Measurements from ENCODE around the gene BBX.
"Not testable (repeated sequence)": the region's sequence is repeated elsewhere in the genome, so short reads cannot be mapped to it uniquely, and the experiment has no call there.

Gene BBX

DNA sequence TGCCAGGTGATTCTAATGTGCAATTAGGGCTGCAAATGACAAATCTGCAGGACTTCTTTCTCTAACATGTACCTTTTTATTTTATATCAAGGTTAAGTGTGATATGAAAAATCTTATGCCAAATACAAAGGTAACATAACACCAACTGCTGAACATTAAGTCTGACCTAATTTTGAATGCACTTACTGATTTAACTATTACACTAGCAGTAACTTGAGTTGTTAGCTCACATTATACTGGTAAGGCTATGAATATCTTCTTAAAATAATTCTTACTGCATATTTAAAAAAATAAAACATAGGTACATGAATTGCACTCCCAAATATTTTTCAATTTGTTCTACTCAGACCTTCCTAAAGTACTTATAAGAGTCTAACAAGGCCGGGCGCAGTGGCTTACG, 308.8 kb downstream of the BBX start:
- no peaks in the 10 kb centered on the region for H3K27me3 Mint-ChIP-seq
- no peaks in the 10 kb centered on the region for H3K9me3 Mint-ChIP-seq
- H3K36me3 Mint-ChIP-seq (ENCODE audit: low read depth), result no peaks in the 10 kb centered on the region
- DNase-seq, result no peak
- H3K4me3 Mint-ChIP-seq, result no peak overlapping the region
- H3K4me1 Mint-ChIP-seq (ENCODE audit: low read depth), result no peaks in the 10 kb centered on the region
- no peak overlapping the region for H3K27ac Mint-ChIP-seq

DNA sequence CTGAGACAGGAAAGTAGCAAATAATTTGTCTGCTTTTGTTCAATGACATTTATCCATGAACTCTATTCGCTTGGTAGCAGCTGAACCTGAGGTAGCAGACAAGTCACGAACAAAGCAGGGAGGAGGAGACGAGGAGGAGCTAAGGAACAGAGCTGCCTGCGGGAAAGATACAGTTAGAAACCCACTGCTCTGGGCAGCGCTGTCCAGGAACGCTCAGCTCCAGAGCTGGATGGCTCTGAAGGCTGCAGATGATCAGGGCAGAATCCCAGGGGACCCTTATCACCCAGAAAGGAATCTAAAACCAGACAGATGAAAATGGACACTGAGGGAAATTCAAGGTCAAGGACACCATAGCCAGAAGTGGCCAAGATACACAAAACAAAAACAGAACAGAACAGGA, 310.3 kb downstream of the BBX start:
- H3K27ac Mint-ChIP-seq, result no peak overlapping the region
- H3K27me3 Mint-ChIP-seq, result no peaks in the 10 kb centered on the region
- H3K9me3 Mint-ChIP-seq, result no peaks in the 10 kb centered on the region
- no peaks in the 10 kb centered on the region for H3K36me3 Mint-ChIP-seq (ENCODE audit: low read depth)
- DNase-seq, result no peak
- no peak overlapping the region for H3K4me3 Mint-ChIP-seq
- H3K4me1 Mint-ChIP-seq (ENCODE audit: low read depth), result peaks cover 6% of the 10 kb centered on the region

DNA sequence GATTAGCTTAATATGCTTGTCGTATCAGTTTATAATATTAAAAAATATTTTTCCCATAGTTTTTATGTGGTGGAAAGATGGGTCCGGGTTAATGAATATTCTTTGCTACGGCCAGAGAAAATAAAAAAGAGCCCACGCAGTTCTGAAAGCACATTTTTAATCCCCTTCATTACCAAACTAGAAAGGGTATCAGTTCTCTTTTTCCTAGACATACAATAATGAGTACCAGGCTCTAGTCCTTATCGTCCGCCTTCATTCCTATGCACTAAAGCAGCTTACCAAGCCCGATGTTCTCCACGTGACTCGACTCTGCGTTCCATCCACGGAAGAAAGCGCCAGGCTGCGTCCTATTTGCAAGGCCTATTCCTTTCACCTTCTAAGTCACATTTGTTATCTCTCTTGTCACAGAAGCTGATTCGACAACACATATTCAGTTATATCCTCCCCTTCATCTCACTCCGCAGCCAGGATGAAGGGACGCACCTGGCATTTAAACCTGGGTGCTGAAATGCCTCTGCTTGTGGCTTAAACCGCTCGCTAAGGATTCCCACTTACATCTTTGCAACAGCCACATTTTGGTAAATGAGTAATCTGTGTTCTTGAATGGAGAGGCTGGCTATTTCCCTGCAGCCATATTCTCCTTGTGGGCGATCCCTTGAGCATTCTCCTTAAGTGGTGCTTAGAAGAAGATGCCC, 311.1 kb downstream of the BBX start:
- Mint-ChIP-seq H3K27me3 (no peaks in the 10 kb centered on the region), H3K27ac (no peak overlapping the region), H3K9me3 (no peaks in the 10 kb centered on the region), H3K4me1 (ENCODE audit: low read depth) (peaks cover 14% of the 10 kb centered on the region), H3K4me3 (no peak overlapping the region), H3K36me3 (ENCODE audit: low read depth) (no peaks in the 10 kb centered on the region)
- DNase-seq, result no peak

DNA sequence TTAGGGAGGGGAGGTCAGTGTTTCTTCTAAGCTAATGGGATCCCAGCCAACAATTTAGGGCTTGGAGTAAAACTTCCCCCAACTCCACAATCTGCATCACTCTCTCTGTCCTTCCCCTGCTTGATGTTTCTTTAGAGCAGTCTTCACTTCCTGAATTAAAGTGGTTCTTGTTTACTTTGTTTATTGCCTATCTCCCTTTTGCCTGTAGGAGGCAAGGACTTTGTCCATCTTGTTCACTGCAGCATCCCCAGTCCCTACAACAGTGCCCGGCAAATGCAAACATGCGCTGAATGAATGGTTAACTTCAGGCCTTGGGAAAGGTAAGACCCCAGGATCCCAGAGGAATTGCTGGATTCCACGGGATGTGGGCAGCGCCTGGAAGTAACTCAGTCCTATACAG, 312.2 kb downstream of the BBX start:
- H3K36me3 Mint-ChIP-seq (ENCODE audit: low read depth); H3K27ac Mint-ChIP-seq; H3K27me3 Mint-ChIP-seq; DNase-seq; H3K4me3 Mint-ChIP-seq; H3K9me3 Mint-ChIP-seq: not testable (repeated sequence)
- peaks cover 15% of the 10 kb centered on the region for H3K4me1 Mint-ChIP-seq (ENCODE audit: low read depth)

DNA sequence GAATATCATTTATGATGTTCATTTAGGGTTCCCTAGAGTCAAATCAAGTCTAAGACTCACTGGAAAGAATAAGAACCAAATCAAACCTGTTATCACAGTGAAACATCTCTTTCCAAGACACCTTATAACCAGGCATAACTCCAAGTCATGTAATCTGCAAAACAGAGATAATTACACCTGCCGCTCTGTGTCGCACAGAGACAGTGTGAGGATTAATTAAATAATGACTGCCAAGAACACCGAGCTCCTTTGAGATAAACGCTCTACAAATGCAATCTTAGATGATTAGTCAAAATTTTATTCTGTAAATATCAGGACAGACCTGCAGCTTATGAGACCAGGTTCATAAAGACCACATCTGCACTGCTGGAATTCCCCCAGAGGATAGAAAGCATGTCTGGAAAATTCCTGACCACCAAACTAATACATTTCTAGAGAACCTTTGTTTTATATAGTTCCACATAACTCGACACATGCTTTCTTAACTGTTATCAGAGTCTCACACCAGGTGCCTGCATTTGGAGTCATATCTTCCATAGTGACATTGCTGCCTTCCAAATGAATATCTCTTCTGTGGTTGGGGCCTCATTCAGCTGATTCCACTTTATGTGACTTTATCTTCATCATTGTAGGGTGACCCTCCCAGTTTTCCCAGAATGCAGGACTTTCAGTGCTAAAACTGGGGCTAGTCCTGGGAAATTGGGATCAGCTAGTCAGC, 315.3 kb downstream of the BBX start:
- no peak overlapping the region for H3K4me3 Mint-ChIP-seq
- H3K27me3 Mint-ChIP-seq, result no peaks in the 10 kb centered on the region
- DNase-seq, result no peak
- peak overlapping the region; percentile 10 for H3K27ac Mint-ChIP-seq
- no peaks in the 10 kb centered on the region for H3K9me3 Mint-ChIP-seq
- no peaks in the 10 kb centered on the region for H3K36me3 Mint-ChIP-seq (ENCODE audit: low read depth)
- peaks cover 15% of the 10 kb centered on the region for H3K4me1 Mint-ChIP-seq (ENCODE audit: low read depth)

DNA sequence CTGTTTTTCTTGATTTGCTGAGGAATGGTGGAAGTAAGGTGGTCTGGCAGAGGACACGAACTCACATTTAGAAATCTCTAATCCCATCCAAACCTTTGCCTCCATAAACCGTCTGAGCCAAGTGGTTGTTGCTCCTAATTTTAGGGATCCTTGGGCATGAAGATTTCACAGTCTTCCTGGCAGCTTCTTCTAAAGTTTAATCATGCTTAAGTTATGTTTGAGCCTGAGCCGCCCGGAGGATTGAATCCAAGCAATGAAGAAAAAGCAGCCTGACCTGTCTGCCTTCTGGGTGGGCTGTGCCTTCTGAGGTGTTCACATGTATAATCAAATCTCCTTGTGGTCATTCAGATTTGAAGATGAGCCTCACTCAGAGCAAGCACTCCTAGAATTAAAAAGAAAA, 319.1 kb downstream of the BBX start:
- Mint-ChIP-seq H3K36me3 (ENCODE audit: low read depth) (no peaks in the 10 kb centered on the region), H3K27me3 (no peaks in the 10 kb centered on the region), H3K4me1 (ENCODE audit: low read depth) (peaks cover 15% of the 10 kb centered on the region), H3K4me3 (no peak overlapping the region), H3K9me3 (no peaks in the 10 kb centered on the region), H3K27ac (no peak overlapping the region)
- DNase-seq, result no peak

DNA sequence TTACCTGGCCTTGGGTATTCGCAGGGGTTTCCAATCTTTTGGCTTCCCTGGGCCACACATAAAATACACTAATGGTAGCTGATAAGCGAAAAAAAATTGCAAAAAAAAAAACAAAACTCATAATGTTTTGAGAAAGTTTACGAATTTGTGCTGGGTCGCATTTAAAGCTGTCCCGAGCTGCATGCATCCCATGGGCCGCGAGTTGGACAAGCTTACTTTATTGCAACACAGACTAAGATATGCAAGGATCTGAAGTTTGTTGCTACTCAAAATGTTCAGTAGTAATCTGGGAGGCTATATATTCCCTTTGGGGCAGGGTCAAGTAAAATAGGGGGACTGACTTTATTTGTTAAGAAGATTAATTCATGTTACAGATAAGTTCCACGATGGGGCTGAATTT, 320.2 kb downstream of the BBX start:
- H3K4me1 Mint-ChIP-seq (ENCODE audit: low read depth), result peaks cover 10% of the 10 kb centered on the region
- H3K4me3 Mint-ChIP-seq, result no peak overlapping the region
- no peak overlapping the region for H3K27ac Mint-ChIP-seq
- H3K36me3 Mint-ChIP-seq (ENCODE audit: low read depth), result no peaks in the 10 kb centered on the region
- H3K9me3 Mint-ChIP-seq, result no peaks in the 10 kb centered on the region
- DNase-seq, result no peak
- H3K27me3 Mint-ChIP-seq, result no peaks in the 10 kb centered on the region

DNA sequence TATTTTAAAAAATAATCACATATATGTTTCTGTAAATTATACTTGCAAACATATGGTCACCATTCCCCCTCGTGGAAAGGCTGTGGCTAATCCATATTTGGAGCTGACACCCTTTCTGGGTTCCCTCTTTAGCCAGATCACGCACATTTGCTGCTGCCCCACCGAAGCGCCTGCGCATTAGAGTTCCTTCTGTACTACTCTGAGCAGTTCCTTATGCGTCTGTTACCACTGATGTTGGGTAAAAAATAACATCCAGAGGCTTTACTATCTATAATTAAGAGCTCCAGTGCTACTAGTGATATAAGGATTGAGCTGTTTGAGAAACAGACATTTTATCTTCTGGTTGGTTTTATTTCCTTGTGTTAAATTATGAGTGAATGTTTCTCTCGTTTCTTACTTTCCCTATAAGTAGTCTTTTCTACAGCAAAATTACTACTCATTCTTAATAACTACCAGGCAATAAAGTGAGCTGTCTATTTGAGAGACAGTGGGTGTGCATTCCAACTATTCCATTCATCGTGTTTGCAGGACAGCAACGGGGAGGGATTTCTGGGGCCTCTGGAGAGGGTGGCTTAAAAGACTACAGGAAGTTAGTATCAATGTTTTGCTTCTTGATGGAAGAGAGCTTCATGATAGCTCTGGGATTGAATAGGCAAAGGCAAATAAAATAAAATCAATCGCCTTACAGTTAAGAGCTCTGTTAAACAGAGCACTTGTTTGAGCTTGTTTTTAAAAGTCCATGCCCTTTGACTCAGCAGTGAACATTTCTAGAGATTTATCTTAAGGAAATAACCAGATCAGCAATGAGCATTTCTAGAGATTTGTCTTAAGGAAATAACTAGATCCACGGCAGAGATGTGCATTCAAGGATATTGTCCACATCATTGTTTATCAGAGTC, 322.9 kb downstream of the BBX start:
- DNase-seq, result no peak
- no peak overlapping the region for H3K4me3 Mint-ChIP-seq
- no peak overlapping the region for H3K27ac Mint-ChIP-seq
- H3K9me3 Mint-ChIP-seq, result no peaks in the 10 kb centered on the region
- H3K4me1 Mint-ChIP-seq (ENCODE audit: low read depth), result no peaks in the 10 kb centered on the region
- H3K27me3 Mint-ChIP-seq, result no peaks in the 10 kb centered on the region
- no peaks in the 10 kb centered on the region for H3K36me3 Mint-ChIP-seq (ENCODE audit: low read depth)

DNA sequence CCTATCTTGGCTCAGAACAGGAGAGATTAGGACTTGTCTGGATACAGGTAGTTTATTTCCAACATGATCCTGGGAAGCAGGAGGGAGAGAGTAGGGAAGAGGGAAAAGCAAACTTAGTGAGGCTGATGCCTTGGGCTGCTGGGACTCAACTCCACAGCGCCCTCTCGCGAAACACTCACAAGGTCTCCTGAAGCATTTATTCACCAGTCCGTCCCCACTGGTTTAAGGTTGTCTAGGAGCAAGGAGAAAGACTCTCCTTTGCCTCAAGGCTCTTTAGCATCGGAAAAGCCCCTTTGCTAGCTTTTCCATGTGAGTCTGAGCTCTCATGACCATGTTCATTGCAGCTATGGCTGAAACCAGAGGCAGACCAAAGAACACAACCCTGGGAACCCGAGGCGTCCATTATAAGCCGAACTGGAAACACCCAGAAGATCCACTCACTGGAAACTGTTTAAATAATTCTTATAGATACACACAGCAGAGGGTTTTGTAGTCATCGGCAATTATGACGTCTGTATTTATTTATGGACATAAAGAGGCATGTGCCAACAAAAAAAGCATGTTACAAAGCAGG, 323.6 kb downstream of the BBX start:
- Mint-ChIP-seq H3K9me3 (no peaks in the 10 kb centered on the region), H3K4me1 (ENCODE audit: low read depth) (no peaks in the 10 kb centered on the region), H3K36me3 (ENCODE audit: low read depth) (no peaks in the 10 kb centered on the region), H3K4me3 (no peak overlapping the region), H3K27me3 (no peaks in the 10 kb centered on the region), H3K27ac (no peak overlapping the region)
- peak; percentile 41 for DNase-seq

DNA sequence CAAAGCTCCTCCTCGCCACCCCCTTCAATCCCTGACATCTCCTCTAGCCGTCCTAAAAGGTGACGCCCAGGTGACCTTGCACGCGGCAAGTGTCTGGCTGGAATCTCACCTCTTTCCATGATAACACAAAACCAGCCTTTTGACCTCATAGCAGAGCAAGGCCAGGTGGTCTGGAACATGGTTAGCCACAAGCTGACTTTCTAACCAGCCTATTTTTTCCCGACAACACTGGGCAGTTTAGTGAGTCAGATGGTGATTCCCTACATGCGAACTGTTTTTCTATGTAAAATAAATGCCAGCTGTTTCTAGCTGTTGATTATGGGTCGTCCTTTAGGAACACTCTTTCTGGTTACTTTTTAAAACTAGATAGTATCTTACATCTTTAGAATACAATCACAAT, 325.0 kb downstream of the BBX start:
- Mint-ChIP-seq H3K27ac (no peak overlapping the region), H3K9me3 (peaks cover 3% of the 10 kb centered on the region)

DNA sequence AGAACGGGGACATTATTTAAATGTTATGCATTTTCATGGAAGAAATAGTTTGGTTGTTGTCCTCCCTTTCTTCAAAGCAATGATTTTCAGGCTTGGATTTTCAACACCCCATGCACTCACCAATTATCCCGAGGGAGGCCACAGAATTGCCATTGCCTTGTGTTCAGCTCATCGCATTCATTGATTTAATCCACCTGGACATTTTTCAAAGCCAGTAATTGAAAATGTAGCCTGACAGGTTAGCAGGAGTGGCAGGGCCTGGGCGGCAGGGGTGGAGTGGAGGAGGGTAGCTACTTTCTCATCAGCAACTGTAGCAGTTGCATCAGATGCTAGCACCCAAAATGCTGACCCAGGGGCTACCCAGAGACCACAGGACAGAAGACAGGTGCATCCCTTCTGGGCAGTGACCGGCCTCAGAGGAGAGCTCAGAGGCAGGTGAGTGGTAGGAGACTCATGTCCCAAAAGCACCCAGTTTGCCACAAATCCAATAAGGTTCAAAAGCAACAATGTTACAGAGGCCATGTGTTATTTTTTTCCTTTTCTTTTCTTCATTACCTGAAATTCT, 325.7 kb downstream of the BBX start:
- no peaks in the 10 kb centered on the region for H3K4me1 Mint-ChIP-seq (ENCODE audit: low read depth)
- H3K9me3 Mint-ChIP-seq, result peaks cover 4% of the 10 kb centered on the region
- no peak overlapping the region for H3K4me3 Mint-ChIP-seq
- DNase-seq, result no peak
- H3K27me3 Mint-ChIP-seq, result no peaks in the 10 kb centered on the region
- no peaks in the 10 kb centered on the region for H3K36me3 Mint-ChIP-seq (ENCODE audit: low read depth)
- no peak overlapping the region for H3K27ac Mint-ChIP-seq

More for the DNA sequence above, 325.0 kb downstream of the BBX start:
- no peak for DNase-seq
- Mint-ChIP-seq H3K36me3 (ENCODE audit: low read depth) (no peaks in the 10 kb centered on the region), H3K4me1 (ENCODE audit: low read depth) (no peaks in the 10 kb centered on the region), H3K27me3 (no peaks in the 10 kb centered on the region), H3K4me3 (no peak overlapping the region)

DNA sequence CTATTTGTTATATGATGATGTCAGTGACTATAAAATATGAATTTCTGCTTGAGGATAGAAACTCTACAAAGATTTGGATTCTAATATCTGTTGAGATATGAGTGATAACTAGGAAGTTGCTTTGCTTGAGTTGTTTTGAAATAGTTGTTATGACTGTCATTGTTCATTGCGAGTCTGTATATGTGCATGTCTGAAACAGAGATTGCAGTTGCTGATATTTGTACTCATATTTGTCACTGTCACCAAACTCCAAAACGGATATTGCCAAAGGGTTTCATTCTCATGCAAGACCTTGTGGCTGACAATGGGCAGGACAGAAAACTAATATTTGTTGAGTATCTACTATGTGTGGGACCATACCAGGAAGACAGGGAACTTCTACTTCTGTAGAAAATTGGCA, 327.9 kb downstream of the BBX start:
- Mint-ChIP-seq H3K4me3 (no peak overlapping the region), H3K27me3 (no peaks in the 10 kb centered on the region), H3K27ac (no peak overlapping the region), H3K4me1 (ENCODE audit: low read depth) (no peaks in the 10 kb centered on the region), H3K9me3 (peaks cover 4% of the 10 kb centered on the region), H3K36me3 (ENCODE audit: low read depth) (no peaks in the 10 kb centered on the region)
- no peak for DNase-seq

DNA sequence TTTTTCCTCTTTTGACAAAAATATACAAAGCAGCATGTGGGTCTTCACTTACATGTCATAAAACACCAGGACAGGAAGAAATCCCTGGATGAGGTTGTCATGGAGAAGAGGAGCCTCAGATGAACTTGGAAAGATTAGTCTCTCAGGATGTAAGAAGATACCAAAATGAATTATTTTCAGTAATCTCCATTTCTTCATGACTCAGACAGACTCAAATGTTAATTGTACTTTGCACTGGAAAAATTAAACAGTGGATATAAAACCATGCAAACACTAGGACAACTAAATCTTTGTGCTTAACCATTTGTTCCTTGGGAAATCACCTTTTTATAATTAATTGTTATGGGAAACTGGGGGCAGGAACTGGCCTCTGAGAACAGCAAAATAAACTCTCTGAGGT, 331.1 kb downstream of the BBX start:
- no peaks in the 10 kb centered on the region for H3K36me3 Mint-ChIP-seq (ENCODE audit: low read depth)
- H3K4me3 Mint-ChIP-seq, result no peak overlapping the region
- peaks cover 4% of the 10 kb centered on the region for H3K9me3 Mint-ChIP-seq
- H3K27ac Mint-ChIP-seq, result no peak overlapping the region
- H3K4me1 Mint-ChIP-seq (ENCODE audit: low read depth), result no peaks in the 10 kb centered on the region
- no peak for DNase-seq
- H3K27me3 Mint-ChIP-seq, result no peaks in the 10 kb centered on the region

DNA sequence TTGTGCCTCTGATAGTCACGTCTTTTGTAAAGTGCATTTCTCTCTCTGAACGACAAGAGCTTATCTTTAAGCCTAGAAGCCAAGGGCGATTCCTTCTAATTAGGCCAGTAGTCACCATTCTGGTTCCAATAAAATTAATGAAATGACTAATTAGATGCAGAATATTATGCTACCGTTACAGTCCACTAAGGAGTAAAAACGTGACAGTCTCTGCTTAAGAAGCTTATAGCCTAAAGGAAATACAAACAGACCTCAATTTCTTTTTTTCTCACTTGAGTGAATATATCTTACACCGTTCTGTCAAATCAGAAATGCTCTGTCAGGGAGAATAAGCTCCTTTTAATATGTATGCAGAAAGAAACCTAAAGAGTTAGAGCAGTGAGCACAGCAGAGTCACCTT, 332.0 kb downstream of the BBX start:
- no peaks in the 10 kb centered on the region for H3K36me3 Mint-ChIP-seq (ENCODE audit: low read depth)
- peaks cover 4% of the 10 kb centered on the region for H3K9me3 Mint-ChIP-seq
- no peak for DNase-seq
- no peaks in the 10 kb centered on the region for H3K4me1 Mint-ChIP-seq (ENCODE audit: low read depth)
- H3K27ac Mint-ChIP-seq, result no peak overlapping the region
- no peak overlapping the region for H3K4me3 Mint-ChIP-seq
- H3K27me3 Mint-ChIP-seq, result no peaks in the 10 kb centered on the region
